ENCODE data around the gene CMIP. TPM values are rescaled to one million over a fixed set of nuclear protein-coding genes. Genes with fewer than 3 reads are reported as not detected.

The CMIP gene
- total RNA-seq = 86.5 and 108 TPM in 2 replicates

GRCh38 chr16:81444448-81445121, at the start of gene CMIP:
Gene CMIP (plus strand): TSS chr16:81444808.

Small RNA genes within 50 kb of the gene (small RNA-seq; reads per million reads assigned to genes)
- not detected for gene MIR6504
- 0.14 reads per million for gene MIR7854

Other genes with a start within 250 kb of the CMIP start
- gene BCO1, start 206.1 kb upstream of the CMIP start, total RNA-seq = not detected in 2 replicates
- gene GAN, start 129.8 kb upstream of the CMIP start, total RNA-seq = 13.0 and 20.3 TPM in 2 replicates